GM04503 (cell line): ENCODE results near the gene SYNPO2.

Experiments used
- DNase-seq: peaks from one replicate; pipeline ENCODE4 v3.0.0-alpha.2; 2012; ENCODE audit warnings: low read depth

Gene SYNPO2

GRCh38 chr4:118935819-118936218, 47.2 kb downstream of the SYNPO2 start:
- DNase-seq, result no peak

GRCh38 chr4:118936406-118936805, 47.8 kb downstream of the SYNPO2 start:
- no peak for DNase-seq

GRCh38 chr4:118939169-118939783, 50.6 kb downstream of the SYNPO2 start:
- no peak for DNase-seq

- no peak for DNase-seq
Observed at GRCh38 chr4:118941149-118941548, 52.5 kb downstream of the SYNPO2 start.

- no peak for DNase-seq
Observed at GRCh38 chr4:118941799-118942198, 53.1 kb downstream of the SYNPO2 start.

GRCh38 chr4:118942465-118942864, 53.8 kb downstream of the SYNPO2 start:
- DNase-seq, result no peak

GRCh38 chr4:118947095-118947494, 58.4 kb downstream of the SYNPO2 start:
- DNase-seq, result no peak

- DNase-seq, result no peak
Observed at GRCh38 chr4:118948545-118949144, 60.0 kb downstream of the SYNPO2 start.

- DNase-seq, result no peak
Observed at GRCh38 chr4:118950224-118950623, 61.6 kb downstream of the SYNPO2 start.

- no peak for DNase-seq
Observed at GRCh38 chr4:118950929-118951570, 62.4 kb downstream of the SYNPO2 start.

- no peak for DNase-seq
Observed at GRCh38 chr4:118953276-118953675, 64.6 kb downstream of the SYNPO2 start.

GRCh38 chr4:118954246-118954645, 65.6 kb downstream of the SYNPO2 start:
- no peak for DNase-seq

- peak; percentile 44 for DNase-seq
Observed at GRCh38 chr4:118955515-118955914, 66.9 kb downstream of the SYNPO2 start.

- DNase-seq, result no peak
Observed at GRCh38 chr4:118957722-118958445, 69.2 kb downstream of the SYNPO2 start.

- no peak for DNase-seq
Observed at GRCh38 chr4:118962540-118962939, 73.9 kb downstream of the SYNPO2 start.

GRCh38 chr4:118964891-118965411, 76.3 kb downstream of the SYNPO2 start:
- DNase-seq, result no peak

GRCh38 chr4:118967393-118967792, 78.7 kb downstream of the SYNPO2 start:
- no peak for DNase-seq

- DNase-seq, result peak; percentile 75
Observed at GRCh38 chr4:118968005-118968404, 79.4 kb downstream of the SYNPO2 start.

- no peak for DNase-seq
Observed at GRCh38 chr4:118968813-118969212, 80.2 kb downstream of the SYNPO2 start.

GRCh38 chr4:118969359-118969758, 80.7 kb downstream of the SYNPO2 start:
- no peak for DNase-seq

GRCh38 chr4:118972167-118972566, 83.5 kb downstream of the SYNPO2 start:
- no peak for DNase-seq

GRCh38 chr4:118973295-118973694, 84.6 kb downstream of the SYNPO2 start:
- no peak for DNase-seq

GRCh38 chr4:118974758-118975157, 86.1 kb downstream of the SYNPO2 start:
- DNase-seq, result no peak
